Activated T-helper 1 cell treated with anti-CD3 and anti-CD28 coated beads, Interleukin-12 subunit alpha, Interleukin-12 subunit beta, Interleukin-2, Interleukin-4 antibody, amounts not matched to agents 30 ng/mL and 10 ng/mL and 1 ng/mL, durations not matched to agents 14 hours and 24 hours and 36 hours (primary cell): ENCODE results near the gene MAP3K6. TPM values are rescaled to one million over a fixed set of nuclear protein-coding genes. Genes with fewer than 3 reads are reported as not detected.

Experiments
- DNase-seq: peaks from one replicate; pipeline ENCODE4 v3.0.0; 2021; ENCODE audit warnings: low spot score
- H3K27ac Mint-ChIP-seq: one replicate; pipeline ENCODE4 v1.8.0; 2021; ENCODE audit warnings: mild to moderate bottlenecking, mixed read lengths
- H3K27me3 Mint-ChIP-seq: one replicate; pipeline ENCODE4 v1.8.0; 2022; ENCODE audit warnings: mild to moderate bottlenecking, moderate library complexity, mixed read lengths; ENCODE audit not compliant: insufficient read depth
- H3K36me3 Mint-ChIP-seq: one replicate; pipeline ENCODE4 v1.8.0; 2021; ENCODE audit warnings: low read depth, mixed read lengths
- H3K4me1 Mint-ChIP-seq: one replicate; pipeline ENCODE4 v1.8.0; 2021; ENCODE audit warnings: low read depth, mixed read lengths
- H3K4me3 Mint-ChIP-seq: one replicate; pipeline ENCODE4 v1.8.0; 2021; ENCODE audit warnings: mild to moderate bottlenecking, moderate library complexity, mixed read lengths
- H3K9me3 Mint-ChIP-seq: one replicate; pipeline ENCODE4 v1.8.0; 2021; ENCODE audit warnings: mixed read lengths
- intact Hi-C: fragments of 100-400 bp; cut with micrococcal nuclease; formaldehyde crosslinking; loops from one replicate; pipeline ENCODE4 v1.15.1; 2024
- total RNA-seq: library from RNA; stranded (reverse); gene quantifications from 2 replicates; pipeline ENCODE4 v1.2.3, GENCODE V29; 2022

MAP3K6 gene
- total RNA-seq, 1 donor from 2014 or later = 11.2 TPM

- no peaks in the 10 kb centered on the region for H3K4me1 Mint-ChIP-seq
- peaks cover 8% of the 10 kb centered on the region for H3K27me3 Mint-ChIP-seq
- H3K4me3 Mint-ChIP-seq = no peak overlapping the region
- no peaks in the 10 kb centered on the region for H3K36me3 Mint-ChIP-seq
- no peaks in the 10 kb centered on the region for H3K9me3 Mint-ChIP-seq
- intact Hi-C loops = no loop called here
- DNase-seq = no peak
- no peak overlapping the region for H3K27ac Mint-ChIP-seq
Observed at GRCh38 chr1:27380766-27381733, 14.3 kb upstream of the MAP3K6 start.

DNA sequence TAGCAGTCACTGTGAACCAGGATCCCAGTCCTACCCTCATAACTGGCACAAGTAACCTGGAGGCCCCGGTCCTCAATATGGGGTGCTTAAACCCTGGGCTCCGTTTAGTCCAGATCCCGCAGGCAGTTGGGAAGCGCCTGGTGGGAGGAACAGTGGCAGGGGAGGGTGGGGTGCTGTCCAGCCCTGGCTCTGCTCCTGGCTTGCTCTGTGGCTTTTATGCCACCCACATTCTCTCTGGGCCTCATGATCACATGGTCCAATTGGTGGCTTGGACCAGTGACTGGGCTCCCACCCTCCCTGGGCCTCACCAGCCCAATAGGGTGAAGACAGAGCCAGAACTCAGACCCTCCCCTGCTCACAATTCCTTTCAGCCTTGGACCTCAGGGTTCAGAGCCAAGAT, 13.5 kb upstream of the MAP3K6 start:
- H3K27me3 Mint-ChIP-seq = peaks cover 7% of the 10 kb centered on the region
- DNase-seq = no peak
- no peaks in the 10 kb centered on the region for H3K9me3 Mint-ChIP-seq
- H3K27ac Mint-ChIP-seq = no peak overlapping the region
- H3K4me1 Mint-ChIP-seq = no peaks in the 10 kb centered on the region
- no peak overlapping the region for H3K4me3 Mint-ChIP-seq
- intact Hi-C loops = no loop called here
- no peaks in the 10 kb centered on the region for H3K36me3 Mint-ChIP-seq

DNA sequence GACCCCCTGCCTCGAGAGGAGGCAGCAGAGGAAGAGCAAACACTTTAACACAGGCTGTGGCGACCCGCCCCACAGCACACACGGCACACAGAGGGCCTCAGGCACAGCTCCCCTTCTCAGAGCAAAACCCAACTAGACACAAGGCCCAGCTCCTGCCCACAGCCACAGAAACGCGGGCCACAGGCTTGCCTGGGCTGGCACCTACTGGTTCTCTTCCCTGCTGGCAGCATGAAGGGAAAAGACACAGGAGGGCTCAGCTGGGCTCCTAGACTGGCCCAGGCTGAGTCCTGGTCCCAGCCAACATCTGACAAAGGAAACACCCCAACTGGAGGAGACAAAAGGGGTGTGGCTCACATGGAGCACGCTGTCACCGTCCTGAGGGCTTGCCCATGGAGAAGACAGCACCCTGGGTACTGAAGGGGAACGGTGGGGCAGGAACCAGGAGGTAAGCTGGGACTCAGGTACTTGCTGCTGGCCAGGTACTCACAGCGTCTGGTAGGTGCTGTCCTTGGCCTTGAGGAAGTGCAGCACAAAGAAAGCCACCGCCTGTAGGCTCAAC, 12.9 kb upstream of the MAP3K6 start:
- Mint-ChIP-seq H3K27me3 (peaks cover 7% of the 10 kb centered on the region), H3K9me3 (no peaks in the 10 kb centered on the region), H3K4me1 (no peaks in the 10 kb centered on the region), H3K36me3 (no peaks in the 10 kb centered on the region), H3K4me3 (no peak overlapping the region), H3K27ac (no peak overlapping the region)
- DNase-seq = no peak
- intact Hi-C loops = no loop called here

DNA sequence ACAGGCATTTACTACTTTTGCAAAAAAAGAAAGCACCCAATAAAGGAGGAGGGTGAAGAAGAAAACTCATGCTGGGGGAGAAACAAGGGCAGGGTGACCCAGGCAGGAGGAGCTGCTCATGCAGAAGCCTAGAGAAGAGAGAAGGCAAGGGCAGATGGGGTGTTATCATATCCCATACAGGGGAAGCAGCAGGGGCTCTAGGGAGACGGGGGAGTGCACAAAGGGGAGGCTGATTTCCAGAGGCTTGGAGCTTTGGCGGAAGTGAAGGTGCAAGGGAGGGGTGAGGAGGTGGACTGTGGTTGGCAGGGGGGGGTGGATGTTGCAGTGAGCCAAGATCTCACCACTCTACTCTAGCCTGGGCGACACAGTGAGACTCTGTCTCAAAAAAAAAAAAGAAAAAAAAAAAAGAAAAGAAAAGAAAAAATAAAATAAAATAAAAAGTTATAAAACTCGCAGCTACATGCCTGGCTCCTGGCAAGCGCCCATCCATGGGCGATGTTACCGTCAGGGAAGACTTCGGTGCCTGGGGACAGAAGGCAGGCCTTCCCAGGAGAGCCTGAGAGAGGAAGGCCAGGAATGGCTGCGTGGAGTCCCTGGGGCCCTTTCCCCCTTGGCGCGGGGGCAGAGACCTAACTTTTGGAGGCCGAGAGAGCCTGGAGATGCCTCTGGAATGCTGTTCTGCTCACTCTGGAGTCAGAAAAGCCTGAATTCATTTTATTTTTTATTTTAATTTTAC, 11.2 kb upstream of the MAP3K6 start:
- Mint-ChIP-seq H3K4me1 (no peaks in the 10 kb centered on the region), H3K9me3 (no peaks in the 10 kb centered on the region), H3K36me3 (no peaks in the 10 kb centered on the region), H3K4me3 (no peak overlapping the region), H3K27me3 (peaks cover 7% of the 10 kb centered on the region), H3K27ac (no peak overlapping the region)
- intact Hi-C loops = no loop called here
- DNase-seq = no peak

DNA sequence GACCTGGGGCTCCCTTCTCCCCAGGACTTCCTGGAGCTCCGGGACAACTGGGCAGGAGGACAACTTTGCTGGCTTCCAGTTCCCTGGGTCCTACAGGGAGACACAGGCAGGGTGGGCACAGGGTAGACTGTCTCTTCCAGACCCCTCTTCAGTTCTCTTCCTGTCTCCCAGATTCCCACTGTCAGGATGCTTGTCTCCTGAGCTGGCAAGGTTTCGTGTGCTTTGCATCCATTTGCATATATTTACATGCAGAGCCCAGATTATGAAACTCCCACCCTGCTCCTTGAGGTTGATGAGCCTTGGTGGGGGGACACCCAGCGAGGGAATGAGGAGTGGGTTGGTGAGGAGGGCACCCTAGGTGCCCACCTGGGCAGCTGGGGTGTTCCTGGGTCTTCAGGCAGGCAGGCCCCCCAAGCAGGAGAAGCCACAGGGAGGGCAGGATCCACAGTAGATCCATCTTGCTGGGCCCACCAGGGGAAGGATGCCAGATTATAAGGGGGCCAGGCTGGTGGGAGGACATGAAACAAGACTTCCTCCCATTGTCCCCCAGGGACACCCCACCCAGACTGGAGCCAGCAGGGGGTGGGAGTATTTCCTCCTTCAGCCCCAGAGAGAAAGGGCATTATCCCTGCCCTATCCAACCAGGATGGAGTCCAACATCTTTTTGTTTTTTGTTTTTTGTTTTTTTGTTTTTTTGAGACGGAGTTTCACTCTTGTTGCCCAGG, 7.8 kb upstream of the MAP3K6 start, which contains the start of gene FCN3:
FCN3 (minus strand) TSS at position 463 of the 725 bp plus-strand sequence; CDS start at position 457, 6 bp downstream.
- H3K27me3 Mint-ChIP-seq = no peaks in the 10 kb centered on the region
- H3K27ac Mint-ChIP-seq = no peak within 1 kb of the TSS
- no peak within 1 kb of the TSS for H3K4me3 Mint-ChIP-seq
- no peak for DNase-seq
- H3K36me3 Mint-ChIP-seq = no peaks in the 10 kb centered on the region
- peaks cover 8% of the 10 kb centered on the region for H3K4me1 Mint-ChIP-seq
- intact Hi-C loops = no loop called here
- no peaks in the 10 kb centered on the region for H3K9me3 Mint-ChIP-seq

DNA sequence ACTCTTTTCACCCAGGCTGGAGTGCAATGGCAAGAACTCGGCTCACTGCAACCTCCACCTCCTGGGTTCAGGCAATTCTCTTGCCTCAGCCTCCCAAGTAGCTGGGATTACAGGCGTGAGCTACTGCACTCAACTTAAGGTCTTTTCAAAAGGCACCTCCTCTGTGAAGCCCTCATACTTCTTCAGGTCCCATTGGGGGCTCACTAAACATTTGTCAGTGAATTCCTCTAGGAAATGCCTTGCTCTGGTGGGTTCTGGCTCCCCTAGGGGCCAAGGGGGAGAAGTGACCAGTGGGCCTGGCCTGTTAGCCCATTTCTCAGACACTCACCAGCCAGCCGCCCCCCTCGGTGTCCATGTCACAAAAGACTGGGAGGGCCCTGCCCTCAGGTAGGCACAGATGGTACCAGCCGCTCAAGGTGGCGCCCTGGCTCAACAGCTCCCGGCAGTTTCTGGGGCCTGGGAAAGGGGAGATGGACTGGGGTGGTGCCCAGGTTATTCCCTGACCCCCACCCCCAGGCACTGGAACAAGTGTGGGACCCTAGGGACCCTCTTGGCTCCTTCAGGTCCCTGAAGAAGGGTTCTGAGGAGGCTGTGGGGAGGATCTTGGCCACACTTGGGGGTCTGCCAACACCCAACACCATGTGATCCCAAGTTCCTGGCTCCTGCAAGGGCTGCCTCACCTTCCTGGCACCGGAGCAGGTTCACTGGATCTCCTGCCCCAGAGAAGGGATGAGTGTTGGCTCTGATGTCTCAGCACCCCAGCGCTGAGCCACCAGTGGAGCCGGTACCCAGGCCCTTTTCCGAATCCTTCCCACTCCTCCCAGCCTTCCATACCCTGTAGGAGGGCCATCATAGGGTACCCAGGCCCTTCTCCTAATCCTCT, 6.3 kb upstream of the MAP3K6 start:
- DNase-seq = no peak
- H3K36me3 Mint-ChIP-seq = no peaks in the 10 kb centered on the region
- no peak overlapping the region for H3K4me3 Mint-ChIP-seq
- no peak overlapping the region for H3K27ac Mint-ChIP-seq
- no peaks in the 10 kb centered on the region for H3K27me3 Mint-ChIP-seq
- H3K4me1 Mint-ChIP-seq = peaks cover 16% of the 10 kb centered on the region
- H3K9me3 Mint-ChIP-seq = no peaks in the 10 kb centered on the region
- intact Hi-C loops = no loop called here

DNA sequence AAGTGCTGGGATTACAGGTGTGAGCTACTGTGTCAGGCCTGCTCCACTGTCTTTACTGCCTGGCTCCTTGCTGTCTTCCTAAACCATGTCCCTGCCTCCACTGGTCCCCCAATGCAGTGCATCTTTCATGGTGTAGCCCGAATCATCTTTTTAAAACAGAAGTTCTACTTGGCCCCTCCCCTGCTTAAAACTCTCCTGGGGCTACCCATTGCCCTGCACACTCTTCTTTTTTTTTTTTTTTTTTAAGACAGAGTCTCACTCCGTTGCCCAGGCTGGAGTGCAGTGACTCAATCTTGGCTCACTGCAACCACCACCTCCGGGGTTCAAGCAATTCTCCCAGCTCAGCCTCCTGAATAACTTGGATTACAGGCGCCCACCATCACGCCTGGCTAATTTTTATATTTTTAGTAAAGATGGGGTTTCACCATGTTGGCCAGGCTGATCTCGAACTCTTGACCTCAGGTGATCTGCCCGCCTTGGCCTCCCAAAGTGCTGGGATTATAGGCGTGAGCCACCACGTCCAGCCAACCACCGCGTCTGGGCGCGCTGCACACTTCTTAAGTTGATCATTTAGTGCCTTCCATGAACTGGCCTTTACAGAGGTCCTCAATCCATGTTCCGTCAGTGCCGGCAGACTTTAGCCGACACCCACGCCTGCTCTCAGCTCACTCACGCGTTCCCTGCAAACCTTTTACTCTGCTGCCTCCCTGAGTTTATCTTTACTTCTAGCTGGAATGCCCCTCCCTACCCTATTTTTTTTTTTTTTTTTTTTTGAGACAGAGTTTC, 5.5 kb upstream of the MAP3K6 start:
- no peaks in the 10 kb centered on the region for H3K36me3 Mint-ChIP-seq
- H3K4me3 Mint-ChIP-seq = no peak overlapping the region
- H3K9me3 Mint-ChIP-seq = no peaks in the 10 kb centered on the region
- no peaks in the 10 kb centered on the region for H3K27me3 Mint-ChIP-seq
- no peak for DNase-seq
- H3K27ac Mint-ChIP-seq = no peak overlapping the region
- H3K4me1 Mint-ChIP-seq = peaks cover 22% of the 10 kb centered on the region
- intact Hi-C loops = no loop called here

GRCh38 chr1:27368869-27369582, 2.3 kb upstream of the MAP3K6 start:
- H3K9me3 Mint-ChIP-seq = no peaks in the 10 kb centered on the region
- no peaks in the 10 kb centered on the region for H3K27me3 Mint-ChIP-seq
- H3K4me3 Mint-ChIP-seq = no peak overlapping the region
- no peaks in the 10 kb centered on the region for H3K36me3 Mint-ChIP-seq
- H3K27ac Mint-ChIP-seq = peak overlapping the region; percentile 56
- no peak for DNase-seq
- intact Hi-C loops = no loop called here
- peaks cover 38% of the 10 kb centered on the region for H3K4me1 Mint-ChIP-seq

DNA sequence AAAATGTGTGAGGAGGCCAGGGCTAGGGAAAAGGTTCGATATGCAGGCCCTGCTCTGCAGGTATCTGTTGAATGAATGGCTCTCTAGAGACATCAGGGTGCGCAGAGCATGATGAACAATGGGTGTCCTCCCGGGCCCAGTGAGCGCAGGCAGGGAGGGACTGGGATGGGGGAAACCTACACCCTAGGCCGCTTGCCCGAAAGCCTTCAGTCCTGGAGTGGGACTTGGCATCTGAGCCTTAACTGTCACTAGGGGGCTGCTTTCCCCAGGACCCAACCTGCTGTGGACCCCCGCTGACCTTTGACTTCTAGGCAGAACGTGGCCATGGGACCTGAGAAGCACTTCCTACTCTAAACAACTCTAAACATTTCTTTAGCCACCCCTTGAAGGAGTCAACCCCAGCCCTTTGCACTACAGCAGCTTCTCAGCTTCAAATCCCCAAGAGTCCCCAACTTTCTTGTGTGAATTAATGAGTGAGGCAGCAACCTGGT, 444 bp upstream of the MAP3K6 start:
- intact Hi-C loops = no loop called here
- peak overlapping the region; percentile 65 for H3K27ac Mint-ChIP-seq
- H3K36me3 Mint-ChIP-seq = no peaks in the 10 kb centered on the region
- no peak for DNase-seq
- no peaks in the 10 kb centered on the region for H3K27me3 Mint-ChIP-seq
- peak overlapping the region; percentile 80 for H3K4me3 Mint-ChIP-seq
- H3K4me1 Mint-ChIP-seq = peaks cover 38% of the 10 kb centered on the region
- no peaks in the 10 kb centered on the region for H3K9me3 Mint-ChIP-seq

DNA sequence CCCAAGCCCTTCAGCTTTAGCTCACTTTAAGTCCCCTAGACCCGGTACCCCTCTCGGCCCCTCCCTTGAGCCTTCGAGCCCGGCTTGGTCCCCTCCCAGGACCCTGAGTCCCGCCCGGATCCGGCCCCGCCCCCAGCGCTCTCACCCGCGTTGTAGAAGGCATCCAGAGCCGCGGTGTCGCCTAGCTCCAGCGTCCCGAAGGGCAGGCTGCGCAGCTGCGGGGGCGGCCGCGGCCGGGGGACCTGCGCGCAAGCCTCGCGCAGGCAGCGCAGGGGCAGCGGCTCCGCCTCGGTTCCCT, 699 bp downstream of the MAP3K6 start:
- H3K36me3 Mint-ChIP-seq = no peaks in the 10 kb centered on the region
- no peaks in the 10 kb centered on the region for H3K9me3 Mint-ChIP-seq
- no peaks in the 10 kb centered on the region for H3K27me3 Mint-ChIP-seq
- intact Hi-C loops = loop anchor here (1.0 kb wide), 1 partner anchor 445 kb away; the partner anchor contains the start of gene NUDC
- DNase-seq = peak; percentile 77
- H3K4me3 Mint-ChIP-seq = peak overlapping the region; percentile 90
- H3K27ac Mint-ChIP-seq = peak overlapping the region; percentile 86
- H3K4me1 Mint-ChIP-seq = peaks cover 38% of the 10 kb centered on the region
